Upper lobe of left lung (tissue), 6 donors: ENCODE measurements around the gene STX8. TPM values are rescaled to one million over a fixed set of nuclear protein-coding genes. Genes with fewer than 3 reads are reported as not detected.

Source experiments
- ATAC-seq, 2 donors: fragments of 200-7000 bp; cut with Tn5 transposase; one replicate each; pipeline ENCODE4 v1.9.1; 2022; ENCODE audit warnings: mild to moderate bottlenecking in 2 of 2, moderate library complexity in 2 of 2; ENCODE audit not compliant: low FRiP score in 2 of 2
- DNase-seq, 2 donors: peaks; one replicate each; pipeline ENCODE4 v3.0.0-alpha.2; 2019 to 2020
- H3K27ac ChIP-seq, 4 donors: fragments of 200-600 bp; sonication (generic); one replicate each; pipeline ENCODE4 v1.5.1; 2016 to 2019
- H3K27me3 ChIP-seq, 4 donors: fragments of 200-600 bp; sonication (generic); one replicate each; pipeline ENCODE4 v1.5.1; 2017 to 2019
- H3K36me3 ChIP-seq, 4 donors: fragments of 200-600 bp; sonication (generic); one replicate each; pipeline ENCODE4 v1.5.1; 2016 to 2019
- H3K4me1 ChIP-seq, 4 donors: fragments of 200-600 bp; sonication (generic); one replicate each; pipeline ENCODE4 v1.5.1; 2018 to 2019
- H3K4me3 ChIP-seq, 4 donors: fragments of 200-600 bp; sonication (generic); one replicate each; pipeline ENCODE4 v1.5.1; 2017 to 2019; ENCODE audit warnings: mild to moderate bottlenecking in 2 of 4, moderate library complexity in 1 of 4
- H3K9me3 ChIP-seq, 4 donors: fragments of 200-600 bp; sonication (generic); one replicate each; pipeline ENCODE4 v1.5.1; 2018 to 2019
- CTCF ChIP-seq, 6 experiments: fragments of 450-650 bp in 4 of 6; fragments of 200-600 bp in 2 of 6; sonication (generic) in 2 of 6; IDR thresholded peaks; one replicate each; pipeline ENCODE4 v1.5.1; 2016 to 2019; ENCODE audit warnings: antibody characterized with exemption in 6 of 6
- EP300 ChIP-seq, 4 donors: sonication (generic); formaldehyde crosslinking; IDR thresholded peaks; one replicate each; pipeline ENCODE4 v1.5.1; 2017; ENCODE audit warnings: antibody characterized with exemption in 4 of 4, control low read depth in 2 of 4
- POLR2A ChIP-seq, 4 donors: fragments of 450-650 bp; IDR thresholded peaks; one replicate each; pipeline ENCODE4 v1.5.1; 2016 to 2017; ENCODE audit warnings: antibody characterized with exemption in 4 of 4, mild to moderate bottlenecking in 2 of 4
- POLR2AphosphoS5 ChIP-seq, 2 donors: sonication (generic); formaldehyde crosslinking; IDR thresholded peaks; one replicate each; pipeline ENCODE4 v1.5.1; 2017; ENCODE audit warnings: antibody characterized with exemption in 2 of 2
- WGBS, 2 donors: methylation state at CpG; one replicate each; pipeline ENCODE4 v1.1.5; 2017 to 2018; 5-methylcytosine and 5-hydroxymethylcytosine counted together
- total RNA-seq, 6 donors: library from RNA; depleted of rRNA in 4 of 6; stranded (reverse); fragments of >200 nt in 4 of 6; gene quantifications; one replicate each; pipeline versions ENCODE4 v1.1.0 to v1.2.1, GENCODE V29; 2016 to 2021
- donor health status: DM: no; HTN: no; CAD: no; lungs with moderate emphysema.
- donor health status: DM: no; HTN: yes; CAD: no; lungs with severe emphysema.

STX8 gene
- total RNA-seq, 6 donors from 2014 or later, result 39.2 to 138 (median 52.3) TPM

- DNase-seq (no peak), ATAC-seq (no peak)
- Histone ChIP-seq H3K9me3 (no peaks in the 10 kb centered on the region), H3K4me1 (no peaks in the 10 kb centered on the region), H3K4me3 (no peak overlapping the region), H3K27me3 (no peaks in the 10 kb centered on the region), H3K27ac (no peak overlapping the region), H3K36me3 (peaks cover 0 to 14% (median 0%) of the 10 kb centered on the region in 4 donors)
- TF ChIP-seq EP300 (IDR thresholded peaks at IDR 0.05), result no peak
- TF ChIP-seq CTCF (IDR thresholded peaks at IDR 0.05), result no peak
- TF ChIP-seq POLR2AphosphoS5 (IDR thresholded peaks at IDR 0.05), result no peak
- TF ChIP-seq POLR2A (IDR thresholded peaks at IDR 0.05), result no peak
- 85 to 90% methylated on average over 5 of the region's 5 CpGs for WGBS, 2 donors
These were observed 76.6 kb downstream of the STX8 start for GRCh38 chr17:9499041-9499440.

- Histone ChIP-seq H3K9me3 (no peaks in the 10 kb centered on the region), H3K4me3 (no peak overlapping the region), H3K4me1 (no peaks in the 10 kb centered on the region), H3K36me3 (peaks cover 0 to 14% (median 0%) of the 10 kb centered on the region in 4 donors), H3K27ac (no peak overlapping the region), H3K27me3 (no peaks in the 10 kb centered on the region)
- ATAC-seq (no peak), DNase-seq (no peak)
- TF ChIP-seq CTCF (IDR thresholded peaks at IDR 0.05) (no peak), POLR2A (IDR thresholded peaks at IDR 0.05) (no peak), EP300 (IDR thresholded peaks at IDR 0.05) (no peak), POLR2AphosphoS5 (IDR thresholded peaks at IDR 0.05) (no peak)
- 70 to 87% methylated on average over 3 of the region's 3 CpGs for WGBS, 2 donors
These were observed 77.1 kb downstream of the STX8 start for GRCh38 chr17:9498490-9498889.

GRCh38 chr17:9488556-9488955, 87.1 kb downstream of the STX8 start:
- no peak overlapping the region for H3K4me3 ChIP-seq
- no peaks in the 10 kb centered on the region for H3K9me3 ChIP-seq
- no peaks in the 10 kb centered on the region for H3K4me1 ChIP-seq
- ATAC-seq (no peak), DNase-seq (no peak)
- H3K36me3 ChIP-seq, result peaks cover 0 to 39% (median 9%) of the 10 kb centered on the region in 4 donors
- no peak overlapping the region for H3K27ac ChIP-seq
- 88 to 93% methylated on average over 5 of the region's 5 CpGs for WGBS, 2 donors
- no peaks in the 10 kb centered on the region for H3K27me3 ChIP-seq
- TF ChIP-seq POLR2AphosphoS5 (IDR thresholded peaks at IDR 0.05) (no peak), CTCF (IDR thresholded peaks at IDR 0.05) (no peak), POLR2A (IDR thresholded peaks at IDR 0.05) (no peak), EP300 (IDR thresholded peaks at IDR 0.05) (no peak)

- WGBS, 2 donors, result 84 to 91% methylated on average over 7 of the region's 7 CpGs
These were observed 88.2 kb downstream of the STX8 start for GRCh38 chr17:9487406-9487805.

More at GRCh38 chr17:9487406-9487805, 88.2 kb downstream of the STX8 start:
- H3K27ac ChIP-seq, result no peak overlapping the region
- no peak for DNase-seq
- H3K4me3 ChIP-seq, result no peak overlapping the region
- no peak for TF ChIP-seq EP300 (IDR thresholded peaks at IDR 0.05)
- TF ChIP-seq POLR2AphosphoS5 (IDR thresholded peaks at IDR 0.05), result no peak
- TF ChIP-seq CTCF (IDR thresholded peaks at IDR 0.05), result no peak
- TF ChIP-seq POLR2A (IDR thresholded peaks at IDR 0.05), result no peak
- no peaks in the 10 kb centered on the region for H3K9me3 ChIP-seq
- no peaks in the 10 kb centered on the region for H3K27me3 ChIP-seq
- peaks cover 0 to 45% (median 9%) of the 10 kb centered on the region in 4 donors for H3K36me3 ChIP-seq
- ATAC-seq, result no peak
- H3K4me1 ChIP-seq, result no peaks in the 10 kb centered on the region
